Neural cell (in vitro differentiated cells): Measurements from ENCODE around the gene POLR3K. TPM values are rescaled to one million over a fixed set of nuclear protein-coding genes. Genes with fewer than 3 reads are reported as not detected.

Experiments used
- H2AFZ ChIP-seq: fragments of 200-600, 300-800 bp; sonication (generic), shearing (Covaris generic); 2 replicates; pipeline ENCODE4 v1.6.0; 2014; ENCODE audit warnings: low read depth, mild to moderate bottlenecking, antibody characterized with exemption, low read length, moderate library complexity
- H3F3A ChIP-seq: fragments of 200-600 bp; shearing (Covaris generic); 2 replicates; pipeline ENCODE4 v1.6.1; 2016; ENCODE audit warnings: mild to moderate bottlenecking, moderate library complexity, mixed read lengths, antibody characterized with exemption, low read length; ENCODE audit not compliant: insufficient read depth, poor library complexity, severe bottlenecking
- H3K27ac ChIP-seq: fragments of 200-600, 300-800 bp; sonication (generic), shearing (Covaris generic); 2 replicates; pipeline ENCODE4 v1.5.1; 2014; ENCODE audit warnings: mild to moderate bottlenecking, low read length, moderate library complexity
- H3K27me3 ChIP-seq: fragments of 300-800, 200-600 bp; sonication (generic), shearing (Covaris generic); 2 replicates; pipeline ENCODE4 v1.6.0; 2014; ENCODE audit warnings: mild to moderate bottlenecking, low read depth, low read length, moderate library complexity; ENCODE audit not compliant: insufficient read depth
- H3K36me3 ChIP-seq: fragments of 300-800, 200-600 bp; sonication (generic), shearing (Covaris generic); 2 replicates; pipeline ENCODE4 v1.5.1; 2014; ENCODE audit warnings: mild to moderate bottlenecking, antibody characterized with exemption, low read length, moderate library complexity; ENCODE audit not compliant: insufficient read depth
- H3K4me2 ChIP-seq: fragments of 300-800, 200-600 bp; sonication (generic), shearing (Covaris generic); 2 replicates; pipeline ENCODE4 v1.6.0; 2014; ENCODE audit warnings: mild to moderate bottlenecking, low read length
- H3K4me3 ChIP-seq: fragments of 300-800, 200-600 bp; sonication (generic), shearing (Covaris generic); 2 replicates; pipeline ENCODE4 v1.5.1; 2014; ENCODE audit warnings: mild to moderate bottlenecking, low read length, moderate library complexity
- H3K79me2 ChIP-seq: fragments of 200-600 bp; shearing (Covaris generic); replicated peaks from 2 replicates; pipeline ENCODE4 v1.6.0; 2014; ENCODE audit warnings: mild to moderate bottlenecking, low read length, moderate library complexity; ENCODE audit not compliant: insufficient read depth
- H3K9ac ChIP-seq: fragments of 300-800, 200-600 bp; sonication (generic), shearing (Covaris generic); 2 replicates; pipeline ENCODE4 v1.6.1; 2016; ENCODE audit warnings: mild to moderate bottlenecking, low read length, mixed read lengths
- H3K9me2 ChIP-seq: fragments of 200-600 bp; shearing (Covaris generic); 2 replicates; pipeline ENCODE4 v1.6.1; 2016; ENCODE audit warnings: mild to moderate bottlenecking, low read length, mixed read lengths; ENCODE audit not compliant: insufficient read depth
- H3K9me3 ChIP-seq: fragments of 200-600, 300-800 bp; sonication (generic), shearing (Covaris generic); 2 replicates; pipeline ENCODE4 v1.6.1; 2016; ENCODE audit warnings: mild to moderate bottlenecking, mixed run types, low read length, moderate library complexity, mixed read lengths
- H4K20me1 ChIP-seq: fragments of 200-600 bp; shearing (Covaris generic); 2 replicates; pipeline ENCODE4 v1.6.1; 2016; ENCODE audit warnings: mild to moderate bottlenecking, mixed run types; ENCODE audit not compliant: insufficient read depth
- CTCF ChIP-seq: fragments of 450-650 bp; IDR thresholded peaks from 2 replicates; pipeline ENCODE4 v1.5.1; 2014; ENCODE audit warnings: antibody characterized with exemption, mild to moderate bottlenecking, moderate library complexity; ENCODE audit not compliant: poor library complexity, severe bottlenecking
- EP300 ChIP-seq: fragments of 450-650 bp; conservative IDR thresholded peaks from 2 replicates; pipeline ENCODE4 v1.6.1; 2014; ENCODE audit warnings: antibody characterized with exemption, mild to moderate bottlenecking, moderate library complexity; ENCODE audit not compliant: poor library complexity, severe bottlenecking
- EZH2 ChIP-seq: fragments of 200-600, 300-800 bp; shearing (Covaris generic), sonication (generic); IDR thresholded peaks from 2 replicates; pipeline ENCODE4 v1.6.1; 2014; ENCODE audit warnings: antibody characterized with exemption, low read length, borderline replicate concordance, mild to moderate bottlenecking; ENCODE audit not compliant: insufficient read depth, poor library complexity, severe bottlenecking
- MXI1 ChIP-seq: fragments of 450-650 bp; conservative IDR thresholded peaks from 2 replicates; pipeline ENCODE4 v1.6.1; 2014; ENCODE audit warnings: antibody characterized with exemption, mild to moderate bottlenecking; ENCODE audit not compliant: poor library complexity, severe bottlenecking
- POLR2AphosphoS5 ChIP-seq: IDR thresholded peaks from 2 replicates; pipeline ENCODE4 v1.6.1; 2012
- RAD21 ChIP-seq: fragments of 450-650 bp; conservative IDR thresholded peaks from 2 replicates; pipeline ENCODE4 v1.6.1; 2014; ENCODE audit warnings: antibody characterized with exemption, mild to moderate bottlenecking, moderate library complexity
- SMC3 ChIP-seq: fragments of 450-650 bp; conservative IDR thresholded peaks from 2 replicates; pipeline ENCODE4 v1.6.1; 2014; ENCODE audit warnings: antibody characterized with exemption, mild to moderate bottlenecking, moderate library complexity; ENCODE audit not compliant: poor library complexity
- TAF1 ChIP-seq: IDR thresholded peaks from 2 replicates; pipeline ENCODE4 v1.6.1; 2012; ENCODE audit warnings: low read depth
- polyA plus RNA-seq: library from polyadenylated mRNA; depleted of rRNA; stranded (reverse); fragments of >200 nt; gene quantifications from 2 replicates; pipeline ENCODE4 v1.2.3, GENCODE V29; 2014
- TF ChIP-seq, protein P1 (sequence below): IDR thresholded peaks from 2 replicates; pipeline ENCODE4 v1.6.1; 2012; ENCODE audit warnings: borderline replicate concordance

The POLR3K gene
- polyA plus RNA-seq, 1 donor from 2014 or later = 7.1 TPM

- no peak overlapping the region for H2AFZ ChIP-seq
- TF ChIP-seq EZH2 = no peak
- TF ChIP-seq EP300 = no peak
- TF ChIP-seq POLR2AphosphoS5 = no peak
- no peak for TF ChIP-seq TAF1
- TF ChIP-seq, protein P1, sequence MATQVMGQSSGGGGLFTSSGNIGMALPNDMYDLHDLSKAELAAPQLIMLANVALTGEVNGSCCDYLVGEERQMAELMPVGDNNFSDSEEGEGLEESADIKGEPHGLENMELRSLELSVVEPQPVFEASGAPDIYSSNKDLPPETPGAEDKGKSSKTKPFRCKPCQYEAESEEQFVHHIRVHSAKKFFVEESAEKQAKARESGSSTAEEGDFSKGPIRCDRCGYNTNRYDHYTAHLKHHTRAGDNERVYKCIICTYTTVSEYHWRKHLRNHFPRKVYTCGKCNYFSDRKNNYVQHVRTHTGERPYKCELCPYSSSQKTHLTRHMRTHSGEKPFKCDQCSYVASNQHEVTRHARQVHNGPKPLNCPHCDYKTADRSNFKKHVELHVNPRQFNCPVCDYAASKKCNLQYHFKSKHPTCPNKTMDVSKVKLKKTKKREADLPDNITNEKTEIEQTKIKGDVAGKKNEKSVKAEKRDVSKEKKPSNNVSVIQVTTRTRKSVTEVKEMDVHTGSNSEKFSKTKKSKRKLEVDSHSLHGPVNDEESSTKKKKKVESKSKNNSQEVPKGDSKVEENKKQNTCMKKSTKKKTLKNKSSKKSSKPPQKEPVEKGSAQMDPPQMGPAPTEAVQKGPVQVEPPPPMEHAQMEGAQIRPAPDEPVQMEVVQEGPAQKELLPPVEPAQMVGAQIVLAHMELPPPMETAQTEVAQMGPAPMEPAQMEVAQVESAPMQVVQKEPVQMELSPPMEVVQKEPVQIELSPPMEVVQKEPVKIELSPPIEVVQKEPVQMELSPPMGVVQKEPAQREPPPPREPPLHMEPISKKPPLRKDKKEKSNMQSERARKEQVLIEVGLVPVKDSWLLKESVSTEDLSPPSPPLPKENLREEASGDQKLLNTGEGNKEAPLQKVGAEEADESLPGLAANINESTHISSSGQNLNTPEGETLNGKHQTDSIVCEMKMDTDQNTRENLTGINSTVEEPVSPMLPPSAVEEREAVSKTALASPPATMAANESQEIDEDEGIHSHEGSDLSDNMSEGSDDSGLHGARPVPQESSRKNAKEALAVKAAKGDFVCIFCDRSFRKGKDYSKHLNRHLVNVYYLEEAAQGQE = no peak
- TF ChIP-seq SMC3 = no peak
- TF ChIP-seq CTCF = no peak
- no peak for TF ChIP-seq RAD21
- TF ChIP-seq MXI1 = no peak
- no peak overlapping the region for H3K27ac ChIP-seq
- no peak overlapping the region for H3K9ac ChIP-seq
- no peaks in the 10 kb centered on the region for H4K20me1 ChIP-seq
- H3K27me3 ChIP-seq = no peaks in the 10 kb centered on the region
- no peaks in the 10 kb centered on the region for H3F3A ChIP-seq
- no peaks in the 10 kb centered on the region for H3K9me2 ChIP-seq
- H3K79me2 ChIP-seq = no peaks in the 10 kb centered on the region
- no peaks in the 10 kb centered on the region for H3K36me3 ChIP-seq
- no peak overlapping the region for H3K4me2 ChIP-seq
- no peak overlapping the region for H3K4me3 ChIP-seq
- no peaks in the 10 kb centered on the region for H3K9me3 ChIP-seq
These were observed 18.8 kb downstream of the POLR3K start for GRCh38 chr16:34648-34987.

DNA sequence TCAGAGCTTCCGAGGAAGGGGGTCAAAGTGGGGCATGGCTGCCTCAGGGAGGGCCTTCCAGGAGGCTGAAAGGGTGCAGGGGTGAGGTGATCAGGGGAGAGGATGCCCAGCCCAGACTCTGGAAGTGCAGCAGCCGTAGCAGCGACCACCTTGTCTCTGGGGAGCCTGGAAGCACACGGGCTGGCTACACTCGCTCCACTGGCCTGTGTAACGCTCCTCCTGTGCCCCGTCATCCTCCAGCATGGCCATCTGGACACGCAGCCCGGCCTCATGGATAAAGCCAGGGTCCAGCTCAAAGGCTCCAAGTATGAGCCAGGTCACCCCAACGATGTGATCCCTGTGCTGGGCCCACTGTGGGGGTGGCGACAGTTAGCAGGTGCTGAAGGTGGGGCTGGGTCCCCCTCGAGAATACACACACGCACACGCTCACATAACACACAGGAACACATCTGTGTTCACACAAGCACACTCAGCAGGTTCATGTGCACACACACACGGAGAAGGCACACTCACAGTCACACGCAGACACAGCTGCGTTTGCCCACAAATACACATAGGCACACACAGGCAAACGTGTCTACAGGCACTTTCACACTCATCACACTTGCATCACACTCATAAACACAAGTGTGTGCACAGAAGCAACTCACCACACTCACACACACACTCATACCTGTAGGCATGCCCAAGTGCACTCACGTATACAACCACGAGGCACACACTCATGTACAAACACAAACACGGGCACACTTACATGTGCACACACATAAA, 19.3 kb downstream of the POLR3K start:
- Histone ChIP-seq H3F3A (no peaks in the 10 kb centered on the region), H3K9me3 (no peaks in the 10 kb centered on the region), H3K79me2 (no peaks in the 10 kb centered on the region), H3K4me2 (no peak overlapping the region), H3K27ac (no peak overlapping the region), H3K27me3 (no peaks in the 10 kb centered on the region), H3K9me2 (no peaks in the 10 kb centered on the region), H2AFZ (no peak overlapping the region), H3K4me3 (no peak overlapping the region), H4K20me1 (no peaks in the 10 kb centered on the region), H3K9ac (no peak overlapping the region), H3K36me3 (no peaks in the 10 kb centered on the region)
- TF ChIP-seq TAF1 (no peak), RAD21 (no peak), MXI1 (no peak), EP300 (no peak), POLR2AphosphoS5 (no peak), SMC3 (no peak), CTCF (no peak), EZH2 (no peak)
- TF ChIP-seq, protein P1 = no peak
